GM12892 (cell line): ENCODE results near the gene HIP1.

Experiments
- POLR2A ChIP-seq: IDR thresholded peaks from 2 replicates; pipeline ENCODE4 v1.6.1; 2011; ENCODE audit warnings: low read depth, low read length, control low read depth
- POLR2AphosphoS5 ChIP-seq: IDR thresholded peaks from 2 replicates; pipeline ENCODE4 v1.6.1; 2011; ENCODE audit warnings: low read depth, low read length, control low read depth
- TAF1 ChIP-seq: IDR thresholded peaks from 2 replicates; pipeline ENCODE4 v1.6.1; 2011; ENCODE audit warnings: low read depth, mild to moderate bottlenecking, control low read depth, low read length, borderline replicate concordance

DNA sequence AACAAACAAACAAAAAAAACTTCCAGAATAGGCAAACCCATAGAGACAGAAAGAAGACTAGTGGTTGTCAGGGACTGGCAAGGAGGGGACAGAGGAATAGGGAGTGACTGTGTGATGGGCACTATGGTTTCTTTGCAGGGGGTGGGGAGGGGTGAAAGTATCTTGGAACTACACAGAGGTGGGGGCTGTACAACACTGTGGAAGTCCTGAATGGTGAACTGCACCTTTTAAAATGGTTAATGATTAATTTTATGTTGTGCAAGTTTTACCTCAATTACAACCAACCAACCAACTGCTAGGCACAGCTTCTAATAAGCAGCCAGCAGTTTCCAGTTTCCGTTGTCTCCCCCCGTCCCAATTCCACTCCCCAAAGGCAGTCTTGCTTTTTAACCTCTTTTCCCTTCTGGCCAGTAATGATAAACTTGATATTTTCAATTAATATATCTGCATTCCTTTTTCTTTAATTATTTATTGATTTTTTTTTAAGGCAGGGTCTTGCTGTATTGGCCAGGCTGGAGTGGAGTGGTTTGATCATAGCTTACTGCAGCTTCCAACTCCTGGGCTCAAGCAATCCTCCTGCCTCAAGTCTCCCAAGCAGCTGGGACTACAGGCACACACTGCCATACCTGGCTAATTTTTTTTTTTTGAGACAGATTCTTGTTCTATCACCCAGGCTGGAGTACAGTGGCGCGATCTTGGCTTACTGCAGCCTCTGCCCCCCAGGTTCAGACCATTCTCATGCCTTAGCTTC lies 46.8 kb downstream of the HIP1 start:
- TF ChIP-seq POLR2A (no peak), POLR2AphosphoS5 (no peak), TAF1 (no peak)
